CD4-positive, alpha-beta T cell treated with Interleukin-4 for 1 hour (primary cell): ENCODE measurements around the gene P2RY8.
"Not testable (repeated sequence)": the region's sequence is repeated elsewhere in the genome, so short reads cannot be mapped to it uniquely, and the experiment has no call there.

ENCODE experiments used
- DNase-seq, 2 donors: peaks; one replicate each; pipeline ENCODE4 v3.0.0-alpha.2; 2020 to 2022

Gene P2RY8

GRCh38 chrX:1486749-1487361 lies 50.1 kb downstream of the P2RY8 start:
- peak in 1 of 2 donors; percentile 10 for DNase-seq

- DNase-seq: no peak
Measured at GRCh38 chrX:1486177-1486576, 50.8 kb downstream of the P2RY8 start.

GRCh38 chrX:1485033-1485432 lies 52.0 kb downstream of the P2RY8 start:
- DNase-seq: no peak

GRCh38 chrX:1484638-1485019 lies 52.4 kb downstream of the P2RY8 start:
- peak in 1 of 2 donors; percentile 10 for DNase-seq

- DNase-seq: no peak
Measured at GRCh38 chrX:1483843-1484637, 52.9 kb downstream of the P2RY8 start.

GRCh38 chrX:1482530-1482928 lies 54.5 kb downstream of the P2RY8 start:
- DNase-seq: not testable (repeated sequence)

- DNase-seq: peak; percentile 82 to 85
Measured at GRCh38 chrX:1481636-1482529, 55.1 kb downstream of the P2RY8 start.

GRCh38 chrX:1480082-1480785 lies 56.8 kb downstream of the P2RY8 start:
- DNase-seq: peak in 1 of 2 donors; percentile 10

GRCh38 chrX:1477801-1478458 lies 59.1 kb downstream of the P2RY8 start:
- peak in 1 of 2 donors; percentile 10 for DNase-seq

GRCh38 chrX:1477229-1477628 lies 59.8 kb downstream of the P2RY8 start:
- DNase-seq: no peak

GRCh38 chrX:1476682-1477081 lies 60.3 kb downstream of the P2RY8 start:
- no peak for DNase-seq

GRCh38 chrX:1475881-1476280 lies 61.1 kb downstream of the P2RY8 start:
- DNase-seq: no peak

GRCh38 chrX:1475481-1475880 lies 61.5 kb downstream of the P2RY8 start:
- no peak for DNase-seq

GRCh38 chrX:1474593-1474992 lies 62.4 kb downstream of the P2RY8 start:
- DNase-seq: peak in 1 of 2 donors; percentile 7

- DNase-seq: peak in 1 of 2 donors; percentile 3
Measured at GRCh38 chrX:1472975-1473374, 64.0 kb downstream of the P2RY8 start.

- DNase-seq: peak; percentile 82 to 83
Measured at GRCh38 chrX:1468250-1468772, 68.7 kb downstream of the P2RY8 start.

GRCh38 chrX:1466971-1467561 lies 69.9 kb downstream of the P2RY8 start:
- DNase-seq: peak; percentile 65 to 66

- DNase-seq: peak in 1 of 2 donors; percentile 10
Measured at GRCh38 chrX:1466232-1466661, 70.7 kb downstream of the P2RY8 start.

- peak in 1 of 2 donors; percentile 10 for DNase-seq
Measured at GRCh38 chrX:1465286-1466231, 71.4 kb downstream of the P2RY8 start.

GRCh38 chrX:1464971-1465285 lies 72.1 kb downstream of the P2RY8 start:
- DNase-seq: peak in 1 of 2 donors; percentile 11
